NOMO-1 treated with DMSO at 0.1 percent for 48 hours (cell line): ENCODE data around the gene MCC.
"Not testable (repeated sequence)": the region's sequence is repeated elsewhere in the genome, so short reads cannot be mapped to it uniquely, and the experiment has no call there.

Experiments
- DNase-seq: peaks from one replicate; lab custom pipeline; 2025; ENCODE audit not compliant: unreplicated experiment; lab: John Stamatoyannopoulos, UW

The MCC gene

GRCh38 chr5:113427871-113428574, 60.2 kb downstream of the MCC start:
- no peak for DNase-seq

DNA sequence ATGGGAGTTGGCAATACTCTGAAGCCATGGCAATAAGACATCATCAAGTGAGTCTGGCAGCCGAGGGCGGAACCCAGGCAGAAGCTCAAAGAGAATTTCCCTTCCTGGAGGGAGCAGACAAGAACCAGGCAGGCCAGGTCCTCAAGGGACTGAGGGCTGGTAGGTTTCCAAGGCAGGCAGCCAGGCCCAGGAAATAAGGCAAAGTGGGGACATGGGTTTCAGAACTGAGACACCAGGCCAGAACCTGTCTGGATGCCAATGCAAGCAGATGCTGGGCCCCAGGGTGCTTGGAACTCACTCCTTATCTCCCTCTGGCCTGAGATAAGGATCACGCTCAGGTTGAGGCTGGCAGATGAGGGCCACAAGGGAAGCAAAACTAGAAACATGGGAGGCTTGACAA, 62.3 kb downstream of the MCC start:
- DNase-seq, result no peak

DNA sequence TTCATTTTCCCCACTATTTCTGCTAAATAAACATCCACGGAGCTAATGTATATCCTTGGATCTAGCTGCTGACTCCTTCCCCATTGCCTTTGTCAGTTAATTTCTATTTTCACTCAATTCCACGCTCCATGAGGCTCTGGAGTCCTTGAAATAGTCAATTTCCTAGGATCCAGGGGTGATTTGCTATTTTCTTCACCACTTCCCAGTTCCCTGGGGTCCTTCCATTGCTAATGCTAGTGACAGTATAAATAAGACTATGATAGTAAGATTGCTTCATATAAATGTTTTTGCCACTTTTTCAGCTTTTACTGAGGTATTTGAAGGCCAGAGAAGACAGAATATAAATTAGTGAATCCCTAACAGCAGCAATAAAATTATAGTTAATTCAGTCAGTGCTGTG, 66.6 kb downstream of the MCC start:
- DNase-seq, result no peak

- no peak for DNase-seq
Measured at GRCh38 chr5:113405530-113405929, 82.7 kb downstream of the MCC start.

GRCh38 chr5:113404269-113404668, 84.0 kb downstream of the MCC start:
- no peak for DNase-seq

DNA sequence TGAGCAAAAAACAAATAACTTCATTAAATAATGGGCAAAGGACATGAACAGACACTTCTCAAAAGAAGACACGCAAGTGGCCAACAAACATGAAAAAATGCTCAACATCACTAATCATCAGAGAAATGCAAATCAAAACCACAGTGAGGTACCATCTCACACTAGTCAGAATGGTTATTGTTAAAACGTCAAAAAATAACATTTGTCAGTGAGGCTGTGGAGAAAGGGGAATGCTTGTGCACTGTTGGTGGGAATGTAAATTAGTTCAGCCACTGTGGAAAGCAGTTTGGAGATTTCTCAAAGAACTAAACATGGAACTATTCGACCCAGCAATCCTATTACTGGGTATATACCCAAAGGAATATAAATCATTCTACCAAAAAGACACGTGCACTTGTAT, 90.3 kb downstream of the MCC start:
- DNase-seq, result not testable (repeated sequence)

GRCh38 chr5:113397046-113397445, 91.2 kb downstream of the MCC start:
- no peak for DNase-seq

- no peak for DNase-seq
Measured at GRCh38 chr5:113394658-113395057, 93.6 kb downstream of the MCC start.

- DNase-seq, result no peak
Measured at GRCh38 chr5:113390224-113390623, 98.0 kb downstream of the MCC start.

DNA sequence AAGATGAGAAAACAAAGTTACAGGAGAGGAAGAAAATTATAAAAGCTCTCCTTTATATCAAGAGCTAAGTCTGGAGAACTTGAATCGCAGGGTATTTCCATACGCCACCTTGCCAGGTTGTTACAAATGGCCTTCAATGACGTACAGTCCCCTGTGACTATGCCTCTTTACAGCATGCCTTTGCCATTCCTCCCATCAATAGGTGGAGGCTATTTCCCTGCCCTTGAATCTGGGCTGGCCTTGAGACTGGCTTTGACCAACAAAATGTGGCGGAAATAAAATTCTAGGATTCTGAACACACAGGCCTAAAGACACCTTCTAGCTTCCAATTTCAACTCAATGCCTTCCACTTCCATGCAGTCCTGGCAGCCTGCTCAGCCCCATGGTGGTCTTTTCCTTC, 99.1 kb downstream of the MCC start:
- DNase-seq, result no peak

DNA sequence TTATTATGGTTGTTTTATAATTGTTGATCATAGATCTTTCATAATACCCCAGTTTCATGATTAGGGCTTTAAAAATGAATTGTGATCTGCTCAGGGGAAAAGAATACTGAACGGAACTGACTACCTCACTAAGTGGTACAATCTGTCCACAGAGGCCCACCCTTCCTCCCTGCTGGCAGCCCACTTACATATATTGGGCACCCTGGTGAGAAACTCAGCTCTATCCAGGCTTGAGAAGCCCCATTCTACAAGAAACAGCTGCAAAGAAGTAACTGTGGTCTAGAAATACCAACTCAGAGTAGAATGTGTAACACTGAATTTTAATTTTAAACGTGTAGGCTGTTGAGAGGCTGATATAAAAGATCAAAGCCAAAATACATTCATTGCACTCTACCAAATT, 100.4 kb downstream of the MCC start:
- no peak for DNase-seq

DNA sequence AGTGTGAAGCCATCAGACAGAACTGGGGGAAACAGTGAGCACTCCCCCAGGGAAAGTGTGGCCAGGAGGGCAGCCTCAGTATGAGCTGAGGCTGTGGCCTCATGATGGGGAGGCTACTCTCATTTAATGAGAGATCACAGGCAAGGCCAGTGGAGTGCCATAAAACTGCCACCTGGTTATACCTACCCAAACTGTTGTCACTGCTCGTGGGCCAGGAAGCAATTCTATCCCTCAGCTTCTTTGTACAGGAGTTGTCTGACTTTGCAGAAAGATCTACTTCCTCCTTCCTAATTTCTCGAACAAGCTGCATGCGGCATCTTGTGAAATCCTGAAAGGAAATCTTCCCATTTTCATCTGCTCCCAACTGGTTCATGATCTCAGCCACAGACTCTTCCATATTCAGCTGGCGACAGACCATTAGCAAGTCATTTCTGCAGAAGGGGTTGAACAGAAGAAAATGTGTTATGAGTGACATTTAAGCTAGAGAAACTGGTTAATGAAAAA, 103.4 kb downstream of the MCC start:
- peak; percentile 14 for DNase-seq

- DNase-seq, result no peak
Measured at GRCh38 chr5:113382731-113383130, 105.5 kb downstream of the MCC start.

- no peak for DNase-seq
Measured at GRCh38 chr5:113381791-113382190, 106.5 kb downstream of the MCC start.

- DNase-seq, result no peak
Measured at GRCh38 chr5:113380807-113381326, 107.4 kb downstream of the MCC start.

DNA sequence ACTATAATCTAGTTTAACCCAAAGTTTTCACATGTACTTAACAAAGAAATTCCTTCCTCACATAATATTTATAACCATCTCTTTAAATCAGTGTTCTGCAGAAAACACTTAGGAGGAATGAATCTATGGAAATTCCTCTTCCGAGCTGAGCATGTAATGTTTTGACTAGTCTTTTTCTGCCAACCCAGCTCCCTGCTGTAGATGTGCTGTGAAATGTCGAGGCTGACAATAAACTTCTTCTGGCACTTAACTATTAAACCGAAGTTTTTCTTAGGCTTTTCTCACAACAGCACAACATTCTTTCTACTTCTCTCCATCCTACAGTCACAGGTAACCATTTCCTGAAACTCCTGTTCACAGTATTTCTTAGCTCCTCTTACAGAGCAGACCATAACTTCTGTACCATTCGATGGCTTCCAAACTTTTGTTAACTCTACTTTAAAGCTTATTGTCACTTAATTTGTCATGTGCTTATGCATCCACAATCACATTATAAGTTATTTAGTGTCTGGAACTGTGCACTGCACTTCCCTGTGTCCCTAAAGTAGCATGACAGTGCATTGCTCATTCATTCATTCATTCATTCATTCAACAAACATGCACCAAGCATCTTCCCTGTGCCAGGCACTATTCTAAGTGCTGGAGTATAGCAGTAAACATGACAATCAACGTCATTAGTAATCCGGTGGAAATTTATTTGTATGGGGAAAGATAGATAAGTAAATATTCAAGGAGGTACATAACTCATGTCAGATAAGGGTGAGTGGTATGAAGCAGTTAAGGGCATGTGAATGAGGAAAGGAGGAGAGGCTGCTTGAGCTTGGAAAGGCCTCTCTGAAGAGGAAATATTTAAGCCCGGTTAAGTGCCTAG, 108.1 kb downstream of the MCC start:
- DNase-seq, result no peak

GRCh38 chr5:113378959-113379541, 109.2 kb downstream of the MCC start:
- DNase-seq, result peak; percentile 59

GRCh38 chr5:113378514-113378913, 109.7 kb downstream of the MCC start:
- DNase-seq, result no peak

- DNase-seq, result peak; percentile 60
Measured at GRCh38 chr5:113378081-113378480, 110.2 kb downstream of the MCC start.

DNA sequence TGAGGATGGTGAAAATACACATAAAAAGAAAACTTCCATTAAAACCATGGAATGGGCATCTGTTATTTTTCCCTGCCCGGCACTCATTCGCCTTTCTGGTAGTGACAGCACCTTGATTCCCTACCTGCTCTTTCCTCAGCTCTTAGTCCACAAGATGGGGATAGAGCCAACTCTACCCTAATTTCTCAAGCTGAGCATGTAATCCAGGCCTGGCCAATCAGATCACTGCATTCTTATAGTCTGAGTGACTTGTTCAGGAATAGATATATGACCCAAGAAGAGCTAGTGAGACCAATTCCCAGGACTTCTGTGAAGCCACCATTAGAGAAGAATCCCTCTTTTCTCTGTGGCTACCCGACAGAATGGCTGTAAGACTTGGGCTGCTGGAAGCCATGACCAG, 111.6 kb downstream of the MCC start:
- DNase-seq, result no peak

DNA sequence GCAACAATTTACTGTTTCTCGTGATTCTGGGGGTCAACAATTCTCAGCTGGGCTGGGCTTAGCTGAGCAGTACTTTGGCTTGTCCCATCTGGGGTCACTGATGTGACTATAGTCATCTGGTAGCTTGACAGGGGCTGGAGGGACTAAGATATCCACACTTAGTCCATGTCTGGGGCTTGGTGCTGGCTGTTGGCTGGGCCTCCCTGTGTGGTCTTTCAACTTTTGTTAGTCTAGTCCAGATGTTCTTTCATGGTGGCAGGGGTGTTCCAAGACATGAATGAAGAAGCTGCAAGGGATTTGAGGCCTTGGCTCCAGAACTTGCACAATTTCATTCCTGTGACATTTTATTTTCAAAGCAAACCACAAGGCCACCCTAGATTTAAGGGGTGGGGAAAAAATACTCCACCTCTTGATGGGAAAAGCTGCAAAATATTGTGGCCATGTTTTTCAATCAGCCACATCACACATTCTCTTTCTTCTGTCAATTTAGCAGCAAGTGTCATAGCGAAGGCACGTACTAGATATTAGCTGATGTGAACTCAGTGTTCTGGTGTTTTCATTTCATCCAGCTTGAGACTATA, 112.7 kb downstream of the MCC start:
- DNase-seq, result no peak
